HCT116 (cell line): Measurements from ENCODE around the gene ZC3H12D. TPM values are rescaled to one million over a fixed set of nuclear protein-coding genes. Genes with fewer than 3 reads are reported as not detected.

Experiments
- ATAC-seq: fragments of 200-7000 bp; cut with Tn5 transposase; 2 replicates; pipeline ENCODE4 v1.9.1; 2020; ENCODE audit warnings: mild to moderate bottlenecking, moderate library complexity
- BruUV-seq: library from RNA; stranded (reverse); fragments of 400-500 nt; replicated peaks from 2 replicates; lab custom pipeline; 2021; lab: Mats Ljungman, UMichigan
- CTCF ChIA-PET: fragments of 300-600 bp; sonication (Branson Sonifier 250); formaldehyde crosslinking; loops from one replicate; lab custom pipeline; 2021; ENCODE audit warnings: antibody characterized with exemption; lab: Charles Lee
- POLR2A ChIA-PET: fragments of 300-600, 350-600 bp; sonication (Branson Sonifier 250); formaldehyde crosslinking; loops from one replicate; lab custom pipeline; 2021; ENCODE audit warnings: antibody characterized with exemption; lab: Charles Lee
- RAD21 ChIA-PET, 2 experiments: fragments of 300-600 bp; sonication (Branson Sonifier 250); formaldehyde crosslinking; loops; one replicate each; lab custom pipeline; 2023; ENCODE audit warnings: low total read pairs in 2 of 2; ENCODE audit not compliant: uncharacterized antibody in 2 of 2, unreplicated experiment in 2 of 2, low non-redundant PET in 1 of 2; lab: Charles Lee
- DNase-seq: peaks from one replicate; pipeline ENCODE4 v3.0.0-alpha.2; 2010; ENCODE audit warnings: low read depth, low spot score
- H2AFZ ChIP-seq: fragments of 200-600 bp; shearing (Covaris generic), sonication (generic); 2 replicates; pipeline ENCODE4 v1.6.1; 2017; ENCODE audit warnings: low read depth, mixed run types, mixed read lengths, antibody characterized with exemption, low read length; ENCODE audit not compliant: poor library complexity, severe bottlenecking
- H3K27ac ChIP-seq: 2 replicates; pipeline ENCODE4 v1.5.1; 2012; ENCODE audit warnings: low read depth, low read length
- H3K27me3 ChIP-seq: fragments of 200-600 bp; sonication (generic); 2 replicates; pipeline ENCODE4 v1.6.1; 2016; ENCODE audit warnings: mixed run types, low read length, mixed read lengths; ENCODE audit not compliant: insufficient read depth
- H3K36me3 ChIP-seq, 2 experiments: fragments of 200-500 bp in 1 of 2; fragments of 200-600 bp in 1 of 2; sonication (Bioruptor generic) in 1 of 2; sonication (generic) in 1 of 2; 2 replicates each; pipeline versions ENCODE4 v1.5.1 to v1.6.1; 2014 to 2016; ENCODE audit warnings: low read length in 2 of 2, inconsistent platforms in 1 of 2, mixed read lengths in 1 of 2, mixed run types in 1 of 2; ENCODE audit not compliant: insufficient read depth in 2 of 2, control insufficient read depth in 1 of 2
- H3K4me1 ChIP-seq, 2 experiments: fragments of 200-600 bp in 1 of 2; sonication (generic) in 1 of 2; 2 replicates each; pipeline versions ENCODE4 v1.5.1 to v1.6.1; 2012 to 2017; ENCODE audit warnings: low read length in 2 of 2, inconsistent platforms in 1 of 2, mild to moderate bottlenecking in 1 of 2, mixed read lengths in 1 of 2, mixed run types in 1 of 2, moderate library complexity in 1 of 2; ENCODE audit not compliant: insufficient read depth in 2 of 2, control insufficient read depth in 1 of 2
- H3K4me2 ChIP-seq: fragments of 200-600 bp; sonication (generic); 2 replicates; pipeline ENCODE4 v1.6.1; 2017; ENCODE audit warnings: mixed run types, low read length, mixed read lengths
- H3K4me3 ChIP-seq, 2 experiments: fragments of 200-600 bp in 1 of 2; sonication (generic) in 1 of 2; replicated peaks in 1 of 2; 2 replicates each; pipeline ENCODE4 v1.5.1; 2011 to 2016; ENCODE audit warnings: low read length in 2 of 2, control low read depth in 1 of 2, low read depth in 1 of 2, mild to moderate bottlenecking in 1 of 2, mixed read lengths in 1 of 2, mixed run types in 1 of 2
- H3K79me2 ChIP-seq: fragments of 200-600 bp; sonication (generic); 2 replicates; pipeline ENCODE4 v1.6.1; 2017; ENCODE audit warnings: mild to moderate bottlenecking, mixed run types, low read length, moderate library complexity, mixed read lengths; ENCODE audit not compliant: insufficient read depth
- H3K9ac ChIP-seq: fragments of 200-600 bp; sonication (generic); 2 replicates; pipeline ENCODE4 v1.6.1; 2016; ENCODE audit warnings: low read length, mixed read lengths
- H3K9me2 ChIP-seq: fragments of 200-600 bp; sonication (generic), shearing (Covaris generic); 2 replicates; pipeline ENCODE4 v1.6.1; 2017; ENCODE audit warnings: mixed run types, mild to moderate bottlenecking, moderate library complexity; ENCODE audit not compliant: insufficient read depth
- H3K9me3 ChIP-seq, 2 experiments: fragments of 200-500 bp in 1 of 2; fragments of 200-600 bp in 1 of 2; sonication (Bioruptor generic) in 1 of 2; sonication (generic) in 1 of 2; 2 replicates each; pipeline ENCODE4 v1.6.1; 2014 to 2017; ENCODE audit warnings: low read length in 2 of 2, mixed read lengths in 2 of 2, inconsistent platforms in 1 of 2, low read depth in 1 of 2, mild to moderate bottlenecking in 1 of 2, mixed run types in 1 of 2, moderate library complexity in 1 of 2; ENCODE audit not compliant: control insufficient read depth in 1 of 2, insufficient read depth in 1 of 2
- H4K20me1 ChIP-seq: fragments of 200-600 bp; sonication (generic), shearing (Covaris generic); 2 replicates; pipeline ENCODE4 v1.6.1; 2017; ENCODE audit warnings: mixed run types, mild to moderate bottlenecking, moderate library complexity; ENCODE audit not compliant: insufficient read depth
- CBX3 ChIP-seq: IDR thresholded peaks from 2 replicates; pipeline ENCODE4 v1.6.1; 2012; ENCODE audit warnings: low read depth
- CTCF ChIP-seq, 3 experiments: fragments of 200-600 bp in 1 of 3; sonication (generic) in 1 of 3; IDR thresholded peaks in 2 of 3; conservative IDR thresholded peaks in 1 of 3; 2 replicates each; pipeline ENCODE4 v1.5.1; 2012 to 2017; ENCODE audit warnings: low read depth in 2 of 3, low read length in 2 of 3, antibody characterized with exemption in 1 of 3, borderline replicate concordance in 1 of 3, control low read depth in 1 of 3, mild to moderate bottlenecking in 1 of 3, mixed read lengths in 1 of 3, mixed run types in 1 of 3, moderate library complexity in 1 of 3; ENCODE audit not compliant: insufficient read depth in 1 of 3
- EGR1 ChIP-seq: IDR thresholded peaks from 2 replicates; pipeline ENCODE4 v1.6.1; 2012; ENCODE audit warnings: low read depth
- ELF1 ChIP-seq: IDR thresholded peaks from 2 replicates; pipeline ENCODE4 v1.6.1; 2012; ENCODE audit warnings: low read depth, borderline replicate concordance
- EZH2 ChIP-seq: fragments of 200-600 bp; sonication (generic); IDR thresholded peaks from 2 replicates; pipeline ENCODE4 v1.6.1; 2017; ENCODE audit warnings: antibody characterized with exemption, mixed run types
- EZH2phosphoT487 ChIP-seq: fragments of 200-600 bp; IDR thresholded peaks from 2 replicates; pipeline ENCODE4 v1.6.1; 2018; ENCODE audit warnings: antibody characterized with exemption, borderline replicate concordance
- FOSL1 ChIP-seq: IDR thresholded peaks from 2 replicates; pipeline ENCODE4 v1.6.1; 2012; ENCODE audit warnings: low read depth
- JUND ChIP-seq: IDR thresholded peaks from 2 replicates; pipeline ENCODE4 v1.6.1; 2012
- MAX ChIP-seq: IDR thresholded peaks from 2 replicates; pipeline ENCODE4 v1.6.1; 2012
- POLR2A ChIP-seq: IDR thresholded peaks from 2 replicates; pipeline ENCODE4 v1.7.0; 2011; ENCODE audit warnings: borderline replicate concordance; ENCODE audit not compliant: insufficient read depth, insufficient read length; ENCODE audit errors: extremely low read depth
- POLR2AphosphoS5 ChIP-seq: IDR thresholded peaks from 2 replicates; pipeline ENCODE4 v1.6.1; 2011; ENCODE audit warnings: mild to moderate bottlenecking, low read depth, low read length, moderate library complexity
- RAD21 ChIP-seq: IDR thresholded peaks from 2 replicates; pipeline ENCODE4 v1.6.1; 2012; ENCODE audit warnings: low read depth, mild to moderate bottlenecking
- SP1 ChIP-seq: IDR thresholded peaks from 2 replicates; pipeline ENCODE4 v1.6.1; 2012; ENCODE audit warnings: low read depth
- SRF ChIP-seq: IDR thresholded peaks from 2 replicates; pipeline ENCODE4 v1.6.1; 2012; ENCODE audit warnings: low read depth
- TCF7L2 ChIP-seq: IDR thresholded peaks from 2 replicates; pipeline ENCODE4 v1.7.0; 2011; ENCODE audit warnings: borderline replicate concordance, inconsistent platforms; ENCODE audit not compliant: insufficient read depth, insufficient read length; ENCODE audit errors: extremely low read depth
- YY1 ChIP-seq: IDR thresholded peaks from 2 replicates; pipeline ENCODE4 v1.6.1; 2011; ENCODE audit warnings: low read length, low read depth, moderate library complexity, mild to moderate bottlenecking; ENCODE audit not compliant: insufficient replicate concordance; ENCODE audit errors: extremely low read depth
- ZBTB33 ChIP-seq: IDR thresholded peaks from 2 replicates; pipeline ENCODE4 v1.6.1; 2011; ENCODE audit warnings: mild to moderate bottlenecking, low read length, moderate library complexity; ENCODE audit not compliant: insufficient replicate concordance; ENCODE audit errors: extremely low read depth
- ZFX ChIP-seq: fragments of 450-650 bp; IDR thresholded peaks from 2 replicates; pipeline ENCODE4 v1.6.1; 2017
- intact Hi-C: fragments of 100-400 bp; cut with micrococcal nuclease; formaldehyde crosslinking; loops from 2 replicates; pipeline ENCODE4 v1.10.0; 2022
- total RNA-seq: library from RNA; stranded (reverse); gene quantifications from one replicate; pipeline ENCODE4 v1.2.1, GENCODE V29; 2021; ENCODE audit not compliant: unreplicated experiment
- TF ChIP-seq, protein P1 (sequence below): IDR thresholded peaks from 2 replicates; pipeline ENCODE4 v1.6.1; 2012

The ZC3H12D gene
- total RNA-seq, 1 experiment from 2014 or later = 0.30 TPM

- no peak for ATAC-seq
- POLR2A ChIA-PET = no interaction called here
These were observed 4.1 kb downstream of the ZC3H12D start for GRCh38 chr6:149480502-149481280.

More at GRCh38 chr6:149480502-149481280, 4.1 kb downstream of the ZC3H12D start:
- DNase-seq = no peak
- no peak overlapping the region for H3K4me2 ChIP-seq
- ChIA-PET CTCF (no interaction called here), RAD21 (no interaction called here)
- no peak overlapping the region for H3K27ac ChIP-seq
- H3K4me1 ChIP-seq = peaks cover 13 to 23% of the 10 kb centered on the region in 2 experiments; a peak in 3 of 4 replicates
- no peak overlapping the region for H3K9ac ChIP-seq
- TF ChIP-seq SP1 (no peak), POLR2A (no peak), ELF1 (no peak), JUND (no peak), EZH2 (no peak), SRF (no peak), TCF7L2 (no peak), YY1 (no peak), POLR2AphosphoS5 (no peak), FOSL1 (no peak), EZH2phosphoT487 (no peak), ZBTB33 (no peak), MAX (no peak), EGR1 (no peak), CBX3 (no peak), CTCF (IDR thresholded peaks at IDR 0.05 in 2 of 3, conservative IDR thresholded peaks at IDR 0.05 in 1 of 3; ENCODE audit: borderline replicate concordance in 1 of 3, insufficient read depth in 1 of 3, low read depth in 2 of 3, low read length in 2 of 3) (no peak), ZFX (no peak), RAD21 (no peak)
- TF ChIP-seq, protein P1, sequence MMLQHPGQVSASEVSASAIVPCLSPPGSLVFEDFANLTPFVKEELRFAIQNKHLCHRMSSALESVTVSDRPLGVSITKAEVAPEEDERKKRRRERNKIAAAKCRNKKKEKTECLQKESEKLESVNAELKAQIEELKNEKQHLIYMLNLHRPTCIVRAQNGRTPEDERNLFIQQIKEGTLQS = no peak
- H3K79me2 ChIP-seq = no peaks in the 10 kb centered on the region
- H3K27me3 ChIP-seq = no peaks in the 10 kb centered on the region
- no peaks in the 10 kb centered on the region for H4K20me1 ChIP-seq
- no peaks in the 10 kb centered on the region for H3K36me3 ChIP-seq
- H2AFZ ChIP-seq = no peak overlapping the region
- intact Hi-C loops = no loop called here
- no peaks in the 10 kb centered on the region for H3K9me2 ChIP-seq
- no peak overlapping the region for H3K4me3 ChIP-seq
- H3K9me3 ChIP-seq = no peaks in the 10 kb centered on the region
- BruUV-seq = no TSS peak
